Glutamatergic neuron (in vitro differentiated cells): Measurements from ENCODE around the gene GGNBP2. TPM values are rescaled to one million over a fixed set of nuclear protein-coding genes. Genes with fewer than 3 reads are reported as not detected.
A peak's percentile ranks its signal among the peaks of the same experiment; 100 is the strongest.

ENCODE experiments used
- DNase-seq: peaks from one replicate; pipeline ENCODE4 v3.0.0; 2022
- H3K27ac Mint-ChIP-seq: one replicate; pipeline ENCODE4 v1.8.0; 2020; ENCODE audit warnings: mild to moderate bottlenecking, mixed read lengths, inconsistent platforms; ENCODE audit not compliant: unreplicated experiment
- H3K27me3 Mint-ChIP-seq: one replicate; pipeline ENCODE4 v1.8.0; 2020; ENCODE audit warnings: mild to moderate bottlenecking, moderate library complexity, mixed read lengths, inconsistent platforms; ENCODE audit not compliant: unreplicated experiment
- H3K36me3 Mint-ChIP-seq: one replicate; pipeline ENCODE4 v1.8.0; 2020; ENCODE audit warnings: mild to moderate bottlenecking, mixed read lengths, inconsistent platforms; ENCODE audit not compliant: unreplicated experiment
- H3K4me1 Mint-ChIP-seq: one replicate; pipeline ENCODE4 v1.8.0; 2020; ENCODE audit warnings: mild to moderate bottlenecking, low read depth, mixed read lengths, inconsistent platforms; ENCODE audit not compliant: unreplicated experiment
- H3K4me3 Mint-ChIP-seq: one replicate; pipeline ENCODE4 v1.8.0; 2020; ENCODE audit warnings: mild to moderate bottlenecking, mixed read lengths, inconsistent platforms; ENCODE audit not compliant: unreplicated experiment
- H3K9me3 Mint-ChIP-seq: one replicate; pipeline ENCODE4 v1.8.0; 2020; ENCODE audit warnings: mild to moderate bottlenecking, moderate library complexity, mixed read lengths, inconsistent platforms; ENCODE audit not compliant: unreplicated experiment
- CTCF ChIP-seq: fragments of 200-600 bp; sonication (generic); IDR thresholded peaks from one replicate; pipeline ENCODE4 v1.5.0; 2021; ENCODE audit not compliant: partially characterized antibody, unreplicated experiment
- total RNA-seq: library from RNA; stranded (reverse); fragmentation: NEBNext Ultra II Directional; extraction: Animal tissue kit (Norgen Biotek cat#: 25700); gene quantifications from one replicate; pipeline ENCODE4 v1.2.1, GENCODE V29; 2021; ENCODE audit not compliant: unreplicated experiment

Gene GGNBP2
- total RNA-seq, 1 donor from 2014 or later, result 105 TPM

DNA sequence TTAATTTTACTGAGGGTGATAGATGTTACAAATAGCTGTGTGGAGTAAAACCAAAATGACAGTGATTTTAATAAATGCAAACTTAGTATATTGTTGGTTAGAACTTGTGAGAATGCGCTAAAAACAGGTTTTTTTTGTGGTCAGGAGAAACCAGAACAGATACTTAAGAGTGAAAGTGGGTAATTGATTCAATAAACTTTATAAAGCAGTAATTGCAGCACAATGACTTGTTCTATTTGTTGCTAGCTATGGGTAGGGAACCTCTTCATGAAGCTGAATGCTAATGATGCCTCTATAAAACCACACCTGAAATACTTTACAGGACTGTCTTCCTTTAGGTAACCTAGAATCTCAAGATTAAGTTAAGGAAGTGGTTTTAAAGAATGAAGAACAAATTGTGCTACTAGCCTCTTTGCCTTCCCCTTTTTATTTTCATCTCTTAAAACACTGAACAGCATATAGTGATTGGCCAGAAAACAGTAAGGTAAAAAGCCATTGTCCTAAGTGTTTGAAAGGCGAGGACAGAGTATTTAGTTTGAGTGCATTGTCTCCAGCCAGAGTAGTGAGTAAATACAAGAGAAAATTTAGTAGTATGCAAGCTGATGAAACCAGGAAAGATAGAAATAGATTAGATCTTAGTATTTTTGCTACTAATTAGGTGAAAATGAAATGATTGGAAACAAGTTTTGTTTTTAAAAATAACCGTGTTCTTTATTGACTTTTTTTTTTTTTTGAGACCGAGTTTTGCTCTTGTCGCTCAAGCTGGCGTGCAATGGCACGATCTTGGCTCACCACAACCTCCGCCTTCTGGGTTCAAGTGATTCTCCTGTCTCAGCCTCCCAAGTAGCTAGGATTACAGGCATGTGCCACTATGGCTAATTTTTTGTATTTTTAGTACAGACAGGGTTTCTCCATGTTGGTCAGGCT is 6.0 kb downstream of the GGNBP2 start:
- Mint-ChIP-seq H3K4me1 (peaks cover 6% of the 10 kb centered on the region), H3K9me3 (peaks cover 4% of the 10 kb centered on the region), H3K36me3 (no peaks in the 10 kb centered on the region), H3K27ac (no peak overlapping the region), H3K27me3 (peaks cover 6% of the 10 kb centered on the region), H3K4me3 (no peak overlapping the region)
- no peak for TF ChIP-seq CTCF
- no peak for DNase-seq

DNA sequence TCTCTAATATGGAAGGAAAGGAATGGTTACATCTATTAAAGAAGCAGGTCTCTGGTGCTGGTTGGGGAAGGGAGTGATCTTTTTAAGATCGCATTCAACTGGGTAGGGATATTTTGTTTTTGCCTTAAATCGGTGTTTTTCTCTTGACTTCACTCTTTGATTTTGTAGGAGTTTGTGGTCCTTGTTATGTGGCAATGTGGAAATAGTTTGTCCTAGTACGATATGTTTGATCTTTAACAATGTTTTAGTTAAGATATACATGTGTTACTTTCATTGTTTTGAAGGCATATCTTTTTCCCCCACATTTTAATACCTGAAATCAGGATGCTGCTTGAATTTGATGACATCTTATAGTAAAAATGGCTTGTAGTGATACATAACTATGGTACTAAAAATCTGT is 8.7 kb downstream of the GGNBP2 start:
- peaks cover 1% of the 10 kb centered on the region for H3K27me3 Mint-ChIP-seq
- H3K36me3 Mint-ChIP-seq, result no peaks in the 10 kb centered on the region
- no peak for TF ChIP-seq CTCF
- H3K4me3 Mint-ChIP-seq, result no peak overlapping the region
- no peak for DNase-seq
- no peak overlapping the region for H3K27ac Mint-ChIP-seq
- no peaks in the 10 kb centered on the region for H3K4me1 Mint-ChIP-seq
- H3K9me3 Mint-ChIP-seq, result no peaks in the 10 kb centered on the region

GRCh38 chr17:36566081-36566480 is 21.4 kb downstream of the GGNBP2 start:
- H3K36me3 Mint-ChIP-seq, result no peaks in the 10 kb centered on the region
- H3K27ac Mint-ChIP-seq, result peak overlapping the region; percentile 20
- no peak overlapping the region for H3K4me3 Mint-ChIP-seq
- no peaks in the 10 kb centered on the region for H3K27me3 Mint-ChIP-seq
- no peaks in the 10 kb centered on the region for H3K9me3 Mint-ChIP-seq
- DNase-seq, result no peak
- H3K4me1 Mint-ChIP-seq, result peaks cover 11% of the 10 kb centered on the region
- no peak for TF ChIP-seq CTCF

DNA sequence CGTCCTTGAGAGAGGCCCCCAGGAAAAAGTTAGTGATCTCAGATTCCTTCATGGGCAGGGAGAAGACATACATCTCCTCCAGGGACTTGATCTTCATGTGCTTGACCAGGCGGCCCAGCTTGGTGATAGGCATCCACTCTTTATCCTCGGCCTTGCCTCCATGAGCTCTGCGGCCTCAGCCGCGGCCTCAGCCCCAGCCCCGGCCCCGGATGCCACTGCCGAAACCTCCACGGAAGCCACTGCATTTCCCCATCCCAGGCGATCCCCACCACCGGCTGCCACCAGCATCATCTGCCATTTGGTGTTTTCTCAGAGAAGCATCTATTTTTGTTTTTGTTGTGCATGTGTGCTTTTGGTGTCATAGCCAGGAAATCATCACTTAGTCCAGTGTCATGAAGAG is 30.3 kb downstream of the GGNBP2 start:
- DNase-seq, result no peak
- H3K27ac Mint-ChIP-seq, result no peak overlapping the region
- H3K4me3 Mint-ChIP-seq, result no peak overlapping the region
- H3K27me3 Mint-ChIP-seq, result no peaks in the 10 kb centered on the region
- no peaks in the 10 kb centered on the region for H3K4me1 Mint-ChIP-seq
- H3K36me3 Mint-ChIP-seq, result no peaks in the 10 kb centered on the region
- no peak for TF ChIP-seq CTCF
- peaks cover 4% of the 10 kb centered on the region for H3K9me3 Mint-ChIP-seq

- Mint-ChIP-seq H3K27ac (no peak overlapping the region), H3K9me3 (peaks cover 4% of the 10 kb centered on the region), H3K27me3 (no peaks in the 10 kb centered on the region), H3K4me1 (no peaks in the 10 kb centered on the region), H3K4me3 (no peak overlapping the region), H3K36me3 (no peaks in the 10 kb centered on the region)
- DNase-seq, result no peak
- no peak for TF ChIP-seq CTCF
Observed at GRCh38 chr17:36576793-36577192, 32.1 kb downstream of the GGNBP2 start.
